NT2/D1 (cell line): ENCODE measurements around the gene MAN2A2.

Experiments used
- SUZ12 ChIP-seq: IDR thresholded peaks from 2 replicates; pipeline ENCODE4 v1.6.1; 2011; ENCODE audit not compliant: insufficient read length, insufficient read depth; ENCODE audit errors: extremely low read depth
- ZNF274 ChIP-seq: IDR thresholded peaks from 2 replicates; pipeline ENCODE4 v1.6.1; 2011; ENCODE audit warnings: mild to moderate bottlenecking, low read depth, low read length

DNA sequence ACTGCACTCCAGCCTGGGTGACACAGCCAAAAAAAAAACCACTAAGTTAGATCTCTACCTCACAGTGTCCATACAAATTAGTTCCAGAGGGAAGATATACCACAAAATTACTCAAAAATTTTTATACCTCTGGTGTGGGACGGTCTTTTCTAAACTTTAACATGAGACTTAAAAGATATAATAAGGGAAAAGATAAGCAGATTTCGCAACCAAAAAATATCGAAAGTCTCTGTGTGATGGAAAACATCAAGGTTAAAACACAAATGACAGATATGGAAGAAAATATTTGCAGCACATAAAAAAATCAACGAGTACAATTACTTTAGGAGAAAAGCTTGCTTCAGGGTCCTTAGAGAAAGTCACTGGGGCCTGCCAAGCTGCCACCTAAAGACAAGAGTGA, 18.8 kb downstream of the MAN2A2 start:
- TF ChIP-seq ZNF274 (no peak), SUZ12 (no peak)
